ENCODE data around the gene OPTC. TPM values are rescaled to one million over a fixed set of nuclear protein-coding genes. Genes with fewer than 3 reads are reported as not detected.

Gene OPTC
- total RNA-seq, 1 donor from 2014 or later = not detected

GRCh38 chr1:203556047-203556851 lies 62.3 kb downstream of the OPTC start:
- intact Hi-C loops (cut with micrococcal nuclease) = no loop called here
- H3K4me1 ChIP-seq = peaks cover 82% of the 10 kb centered on the region
- H3K4me3 ChIP-seq = peak overlapping the region; percentile 64

DNA sequence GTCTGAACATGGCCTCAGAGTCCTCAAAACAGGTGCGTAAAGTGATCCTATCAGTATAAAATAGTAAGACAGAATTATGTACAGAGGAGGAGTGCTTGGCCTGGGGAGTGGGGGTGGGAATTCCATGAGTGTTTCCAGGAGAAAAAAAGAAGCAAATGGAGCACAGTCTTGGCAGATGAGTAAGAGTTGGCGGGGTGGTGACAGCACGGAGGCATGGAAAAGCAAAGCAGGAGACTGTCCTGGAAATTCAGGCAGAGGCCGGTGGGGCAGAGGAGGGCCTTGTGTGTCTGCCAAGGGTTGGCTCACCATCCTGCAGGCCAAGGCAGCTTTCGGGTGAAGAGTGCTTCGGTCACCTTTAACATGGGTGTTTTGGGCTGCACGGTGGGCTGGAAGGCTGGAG lies 63.4 kb downstream of the OPTC start:
- intact Hi-C loops (cut with micrococcal nuclease) = no loop called here
- peak overlapping the region; percentile 94 for H3K27ac ChIP-seq (replicated peaks)
- H3K9me3 ChIP-seq (replicated peaks) = no peaks in the 10 kb centered on the region
- DNase-seq = peak; percentile 77
- peak overlapping the region; percentile 64 for H3K4me3 ChIP-seq
- H3K27me3 ChIP-seq (ENCODE audit: low read depth) = no peaks in the 10 kb centered on the region
- H3K36me3 ChIP-seq = no peaks in the 10 kb centered on the region
- TF ChIP-seq, protein P1, sequence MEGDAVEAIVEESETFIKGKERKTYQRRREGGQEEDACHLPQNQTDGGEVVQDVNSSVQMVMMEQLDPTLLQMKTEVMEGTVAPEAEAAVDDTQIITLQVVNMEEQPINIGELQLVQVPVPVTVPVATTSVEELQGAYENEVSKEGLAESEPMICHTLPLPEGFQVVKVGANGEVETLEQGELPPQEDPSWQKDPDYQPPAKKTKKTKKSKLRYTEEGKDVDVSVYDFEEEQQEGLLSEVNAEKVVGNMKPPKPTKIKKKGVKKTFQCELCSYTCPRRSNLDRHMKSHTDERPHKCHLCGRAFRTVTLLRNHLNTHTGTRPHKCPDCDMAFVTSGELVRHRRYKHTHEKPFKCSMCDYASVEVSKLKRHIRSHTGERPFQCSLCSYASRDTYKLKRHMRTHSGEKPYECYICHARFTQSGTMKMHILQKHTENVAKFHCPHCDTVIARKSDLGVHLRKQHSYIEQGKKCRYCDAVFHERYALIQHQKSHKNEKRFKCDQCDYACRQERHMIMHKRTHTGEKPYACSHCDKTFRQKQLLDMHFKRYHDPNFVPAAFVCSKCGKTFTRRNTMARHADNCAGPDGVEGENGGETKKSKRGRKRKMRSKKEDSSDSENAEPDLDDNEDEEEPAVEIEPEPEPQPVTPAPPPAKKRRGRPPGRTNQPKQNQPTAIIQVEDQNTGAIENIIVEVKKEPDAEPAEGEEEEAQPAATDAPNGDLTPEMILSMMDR (IDR thresholded peaks at IDR 0.05; ENCODE audit: borderline replicate concordance) = no peak
- peaks cover 72% of the 10 kb centered on the region for H3K4me1 ChIP-seq

More at GRCh38 chr1:203556047-203556851, 62.3 kb downstream of the OPTC start:
- Histone ChIP-seq H3K9me3 (replicated peaks) (no peaks in the 10 kb centered on the region), H3K27ac (replicated peaks) (peak overlapping the region; percentile 94), H3K36me3 (no peaks in the 10 kb centered on the region), H3K27me3 (ENCODE audit: low read depth) (no peaks in the 10 kb centered on the region)
- DNase-seq = peak; percentile 72
- TF ChIP-seq, protein P1 (IDR thresholded peaks at IDR 0.05; ENCODE audit: borderline replicate concordance) = no peak

DNA sequence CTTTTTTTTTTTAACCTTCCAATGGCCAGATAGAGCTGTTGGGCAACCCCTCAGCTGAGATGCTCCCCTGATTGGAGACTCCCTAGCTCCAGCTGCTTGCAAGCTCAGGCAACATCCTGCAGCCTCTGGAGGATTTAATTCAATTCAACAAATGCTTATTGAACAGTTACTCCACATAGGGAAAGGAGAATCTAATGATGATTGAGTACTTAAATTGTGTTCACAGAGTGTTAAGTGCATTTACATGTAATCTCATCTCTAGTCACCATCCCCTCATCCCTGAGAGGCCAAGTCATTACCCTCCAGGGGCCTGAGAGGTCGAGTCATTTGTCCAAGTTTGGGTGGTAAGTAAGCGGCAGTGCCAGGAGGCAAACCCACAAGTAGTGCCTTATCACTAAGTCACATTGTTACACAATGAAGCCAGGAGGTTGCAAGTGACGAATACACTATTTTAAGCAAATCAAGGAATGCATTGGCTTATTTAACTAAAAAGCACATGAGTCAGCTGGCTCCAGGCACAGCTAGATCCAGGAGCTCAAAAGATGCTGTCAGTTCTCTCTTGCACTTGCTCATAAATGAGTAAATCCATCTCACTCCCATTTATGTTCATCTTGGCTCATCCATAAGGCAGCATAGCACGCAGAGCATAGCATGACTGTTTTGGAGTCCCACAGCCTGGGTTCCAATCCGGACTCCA lies 64.3 kb downstream of the OPTC start:
- TF ChIP-seq, protein P1 (IDR thresholded peaks at IDR 0.05; ENCODE audit: borderline replicate concordance) = no peak
- Histone ChIP-seq H3K27ac (replicated peaks) (peak overlapping the region; percentile 94), H3K36me3 (no peaks in the 10 kb centered on the region), H3K4me1 (peaks cover 64% of the 10 kb centered on the region), H3K9me3 (replicated peaks) (no peaks in the 10 kb centered on the region), H3K4me3 (peak overlapping the region; percentile 30), H3K27me3 (ENCODE audit: low read depth) (no peaks in the 10 kb centered on the region)
- peak; percentile 45 for DNase-seq
- intact Hi-C loops (cut with micrococcal nuclease) = no loop called here

Other genes starting within 250 kb of the OPTC start
- gene BTG2, start 188.6 kb upstream of the OPTC start, total RNA-seq = 73.7 TPM
- gene FMOD, start 143.0 kb upstream of the OPTC start, total RNA-seq = 11.2 TPM
- gene PRELP, start 18.3 kb upstream of the OPTC start, total RNA-seq = 22.5 TPM
- gene ATP2B4, start 132.7 kb downstream of the OPTC start, total RNA-seq = 97.7 TPM

All from left ventricle myocardium inferior (tissue), 1 donor.